GM12878 (cell line): ENCODE data around the gene RNFT2. TPM values are rescaled to one million over a fixed set of nuclear protein-coding genes. Genes with fewer than 3 reads are reported as not detected.

Experiments used
- ATAC-seq: fragments of 200-7000 bp; cut with Tn5 transposase; 3 replicates; pipeline ENCODE4 v1.9.1; 2020; ENCODE audit warnings: mild to moderate bottlenecking, moderate library complexity
- BruUV-seq: library from RNA; stranded (reverse); fragments of 400-500 nt; replicated peaks from 2 replicates; lab custom pipeline; 2021; lab: Mats Ljungman, UMichigan
- CTCF ChIA-PET: fragments of 300-600 bp; sonication (Branson Sonifier 250); formaldehyde crosslinking; extraction: SDS; loops from one replicate; lab custom pipeline; 2021; ENCODE audit warnings: inconsistent platforms; lab: Yijun Ruan, JAX
- POLR2A ChIA-PET: fragments of 350-600 bp; formaldehyde crosslinking; extraction: SDS; loops from one replicate; lab custom pipeline; 2021; ENCODE audit warnings: inconsistent platforms; lab: Charles Lee
- RAD21 ChIA-PET: fragments of 300-600 bp; sonication (Branson Sonifier 250); formaldehyde crosslinking; loops from one replicate; lab custom pipeline; 2023; ENCODE audit warnings: antibody characterized with exemption; ENCODE audit not compliant: unreplicated experiment; lab: Charles Lee
- SMC1A ChIA-PET: fragments of 300-600 bp; sonication (Branson Sonifier 250); formaldehyde crosslinking; loops from one replicate; lab custom pipeline; 2023; ENCODE audit not compliant: unreplicated experiment, uncharacterized antibody; lab: Charles Lee
- DNase-seq: peaks from one replicate; pipeline ENCODE4 v3.0.0-alpha.2; 2011; ENCODE audit warnings: low read depth, low spot score
- FAIRE-seq: peaks from 3 replicates; lab custom pipeline; 2011; peaks lifted over from hg19 to GRCh38; lab: Jason Lieb, UNC
- H2AFZ ChIP-seq: 2 replicates; pipeline ENCODE4 v1.6.0; 2011; ENCODE audit warnings: low read depth, low read length, control low read depth; ENCODE audit not compliant: control insufficient read depth
- H3K27ac ChIP-seq: 2 replicates; pipeline ENCODE4 v1.5.1; 2011; ENCODE audit warnings: control low read depth; ENCODE audit not compliant: control insufficient read depth, insufficient read depth
- H3K27me3 ChIP-seq, 2 experiments: replicated peaks in 1 of 2; 2 replicates each; pipeline versions ENCODE4 v1.6.0 to v1.6.1; 2011; ENCODE audit warnings: low read length in 1 of 2; ENCODE audit not compliant: control insufficient read depth in 2 of 2, insufficient read depth in 2 of 2
- H3K36me3 ChIP-seq, 2 experiments: 2 replicates each; pipeline ENCODE4 v1.5.1; 2011; ENCODE audit warnings: low read length in 1 of 2; ENCODE audit not compliant: control insufficient read depth in 2 of 2, insufficient read depth in 2 of 2
- H3K4me1 ChIP-seq: 2 replicates; pipeline ENCODE4 v1.6.1; 2011; ENCODE audit warnings: mild to moderate bottlenecking, low read length, moderate library complexity, mixed read lengths; ENCODE audit not compliant: control insufficient read depth, insufficient read depth
- H3K4me2 ChIP-seq: 2 replicates; pipeline ENCODE4 v1.6.0; 2011; ENCODE audit warnings: control low read depth; ENCODE audit not compliant: control insufficient read depth, insufficient read depth
- H3K4me3 ChIP-seq: fragments of 200-600 bp; sonication (generic); 2 replicates; pipeline ENCODE4 v1.5.1; 2016
- H3K79me2 ChIP-seq: 2 replicates; pipeline ENCODE4 v1.6.0; 2011; ENCODE audit warnings: low read length; ENCODE audit not compliant: control insufficient read depth, insufficient read depth
- H3K9ac ChIP-seq: 2 replicates; pipeline ENCODE4 v1.8.0; 2011; ENCODE audit warnings: low read length, control low read depth, mixed read lengths; ENCODE audit not compliant: control insufficient read depth, insufficient read depth
- H3K9me3 ChIP-seq: replicated peaks from 3 replicates; pipeline ENCODE4 v1.5.1; 2011; ENCODE audit warnings: mild to moderate bottlenecking, low read length; ENCODE audit not compliant: control insufficient read depth, insufficient read depth
- H4K20me1 ChIP-seq: 2 replicates; pipeline ENCODE4 v1.6.0; 2011; ENCODE audit not compliant: control insufficient read depth, insufficient read depth
- CBX3 ChIP-seq: fragments of 200-600 bp; sonication (generic); IDR thresholded peaks from 2 replicates; pipeline ENCODE4 v1.6.1; 2016; ENCODE audit warnings: low read depth, borderline replicate concordance
- HSF1 ChIP-seq: fragments of 150-350 bp; IDR thresholded peaks from 2 replicates; pipeline ENCODE4 v1.6.1; 2014; ENCODE audit warnings: mild to moderate bottlenecking, low read depth, low read length
- JUNB ChIP-seq: IDR thresholded peaks from 2 replicates; pipeline ENCODE4 v1.6.1; 2016; ENCODE audit warnings: antibody characterized with exemption, mild to moderate bottlenecking
- PRDM15 ChIP-seq: fragments of 450-650 bp; formaldehyde crosslinking; IDR thresholded peaks from 2 replicates; pipeline ENCODE4 v1.4.0; 2020; ENCODE audit warnings: mild to moderate bottlenecking, moderate library complexity
- RCOR1 ChIP-seq: conservative IDR thresholded peaks from 2 replicates; pipeline ENCODE4 v1.6.1; 2012; ENCODE audit warnings: low read depth, low read length, improper control_type of control experiment
- RFX5 ChIP-seq: IDR thresholded peaks from 2 replicates; pipeline ENCODE4 v1.6.1; 2011; ENCODE audit warnings: low read depth, low read length, improper control_type of control experiment
- SMARCA5 ChIP-seq: fragments of 450-650 bp; IDR thresholded peaks from 2 replicates; pipeline ENCODE4 v1.6.1; 2017; ENCODE audit warnings: mild to moderate bottlenecking
- TAF1 ChIP-seq: IDR thresholded peaks from 2 replicates; pipeline ENCODE4 v1.6.1; 2011; ENCODE audit warnings: mild to moderate bottlenecking, low read depth, low read length, borderline replicate concordance
- WGBS: methylation state at CpG from one replicate; pipeline ENCODE4 v1.1.6; 2016; ENCODE audit warnings: low lambda C conversion rate; ENCODE audit not compliant: insufficient replicate concordance, insufficient coverage; ENCODE audit errors: missing lambda C conversion rate; 5-methylcytosine and 5-hydroxymethylcytosine counted together
- in situ Hi-C: fragments of 300-500 bp; cut with MboI; formaldehyde crosslinking; loops from 9 replicates; pipeline ENCODE4 v1.14.3; 2018; ENCODE audit warnings: mixed read lengths
- intact Hi-C: fragments of 100-400 bp; cut with micrococcal nuclease; formaldehyde crosslinking; loops from one replicate; pipeline ENCODE4 v1.14.2; 2022; ENCODE audit not compliant: unreplicated experiment
- polyA plus RNA-seq, 11 experiments: library from polyadenylated mRNA; depleted of rRNA in 4 of 11; unstranded in 6 of 11; stranded (reverse) in 5 of 11; fragments of >200 nt; fragmentation: Nextera tagmentation in 4 of 11; fragmentation: Illumina TruSeq in 1 of 11; extraction: Ambion mirVana in 4 of 11; extraction: Trizol in 1 of 11; gene quantifications; 1 replicate in 1 of 11; 2 replicates in 10 of 11; pipeline versions ENCODE4 v1.2.1 to v1.2.3, GENCODE V29; 2011 to 2016; ENCODE audit warnings: inconsistent platforms in 2 of 11, missing spikeins in 2 of 11, low read depth in 1 of 11
- total RNA-seq, 4 experiments: library from RNA; depleted of rRNA in 3 of 4; stranded (reverse); fragments of >200 nt in 3 of 4; fragmentation: Illumina TruSeq in 1 of 4; extraction: Trizol in 1 of 4; gene quantifications; 2 replicates each; pipeline versions ENCODE4 v1.2.1 to v1.2.3, GENCODE V29; 2013 to 2021

Gene RNFT2
- total and polyA plus RNA-seq, 10 of the 15 experiments (the other 5 are each of a cell fraction or from before 2014, with no cell fraction given): 2.5 to 17.3 (median 9.7) TPM

- no peak overlapping the region for H3K9ac ChIP-seq
- ChIA-PET SMC1A (no interaction called here), POLR2A (no interaction called here)
- TF ChIP-seq RFX5 (no peak), HSF1 (no peak), CBX3 (no peak), TAF1 (no peak), JUNB (no peak), RCOR1 (no peak), SMARCA5 (no peak), PRDM15 (no peak)
- TF ChIP-seq, all 136 proteins: peak for 0
- H3K4me2 ChIP-seq: no peak overlapping the region
- H3K27me3 ChIP-seq: peaks cover 6 to 16% of the 10 kb centered on the region in 2 experiments; a peak in 3 of 4 replicates
- ChIA-PET RAD21 (no interaction called here), CTCF (no interaction called here)
- no peaks in the 10 kb centered on the region for H3K9me3 ChIP-seq
- no peaks in the 10 kb centered on the region for H3K36me3 ChIP-seq
- no peak overlapping the region for H3K4me3 ChIP-seq
- no peaks in the 10 kb centered on the region for H3K79me2 ChIP-seq
- intact Hi-C loops: loop anchor here (5.0 kb wide), 5 partner anchors 73 to 553 kb away; partner anchors contain the start of gene MED13L
- peaks cover 13% of the 10 kb centered on the region for H3K4me1 ChIP-seq
- no peak overlapping the region for H3K27ac ChIP-seq
- no peak overlapping the region for H2AFZ ChIP-seq
- 0 out of 3 replicates have a peak, but pooled peaks have one; percentile 26 for ATAC-seq
- no peak for DNase-seq
- no TSS peak for BruUV-seq
- 18% methylated on average over 2 of the region's 3 CpGs for WGBS
- no peaks in the 10 kb centered on the region for H4K20me1 ChIP-seq
- in situ Hi-C loops: no loop called here
- FAIRE-seq: no peak
Measured at GRCh38 chr12:116695464-116695725, 42.7 kb upstream of the RNFT2 start.
